ENCODE measurements around the gene CENPP. TPM values are rescaled to one million over a fixed set of nuclear protein-coding genes. Genes with fewer than 3 reads are reported as not detected.

CENPP gene
- total RNA-seq, 4 donors from 2014 or later, result 2.8 to 51.2 (median 4.9) TPM

DNA sequence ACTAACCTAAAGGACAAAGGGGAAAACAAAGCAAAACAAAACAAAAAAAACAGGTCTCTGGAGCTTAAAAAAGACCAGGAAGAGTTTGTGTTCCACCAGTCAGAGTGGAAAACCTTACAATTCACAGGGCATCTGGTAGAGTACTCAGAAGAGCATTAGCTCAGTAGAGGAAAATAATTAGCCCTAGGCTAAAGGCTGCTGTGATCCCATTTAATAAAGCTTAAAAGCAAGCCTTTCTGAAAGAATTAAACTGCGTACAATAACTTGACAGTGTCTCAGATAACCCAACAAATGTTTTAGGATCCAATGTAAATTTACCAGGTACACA, 202.7 kb downstream of the CENPP start:
- H3K36me3 ChIP-seq, result no peaks in the 10 kb centered on the region
- no peak overlapping the region for H3K27ac ChIP-seq
- no peak for TF ChIP-seq POLR2A (IDR thresholded peaks at IDR 0.05)
- TF ChIP-seq, protein P1, sequence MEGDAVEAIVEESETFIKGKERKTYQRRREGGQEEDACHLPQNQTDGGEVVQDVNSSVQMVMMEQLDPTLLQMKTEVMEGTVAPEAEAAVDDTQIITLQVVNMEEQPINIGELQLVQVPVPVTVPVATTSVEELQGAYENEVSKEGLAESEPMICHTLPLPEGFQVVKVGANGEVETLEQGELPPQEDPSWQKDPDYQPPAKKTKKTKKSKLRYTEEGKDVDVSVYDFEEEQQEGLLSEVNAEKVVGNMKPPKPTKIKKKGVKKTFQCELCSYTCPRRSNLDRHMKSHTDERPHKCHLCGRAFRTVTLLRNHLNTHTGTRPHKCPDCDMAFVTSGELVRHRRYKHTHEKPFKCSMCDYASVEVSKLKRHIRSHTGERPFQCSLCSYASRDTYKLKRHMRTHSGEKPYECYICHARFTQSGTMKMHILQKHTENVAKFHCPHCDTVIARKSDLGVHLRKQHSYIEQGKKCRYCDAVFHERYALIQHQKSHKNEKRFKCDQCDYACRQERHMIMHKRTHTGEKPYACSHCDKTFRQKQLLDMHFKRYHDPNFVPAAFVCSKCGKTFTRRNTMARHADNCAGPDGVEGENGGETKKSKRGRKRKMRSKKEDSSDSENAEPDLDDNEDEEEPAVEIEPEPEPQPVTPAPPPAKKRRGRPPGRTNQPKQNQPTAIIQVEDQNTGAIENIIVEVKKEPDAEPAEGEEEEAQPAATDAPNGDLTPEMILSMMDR (IDR thresholded peaks at IDR 0.05), result no peak
- H3K9me3 ChIP-seq, result no peaks in the 10 kb centered on the region
- H3K4me3 ChIP-seq, result no peak overlapping the region
- no peak for DNase-seq
- H3K4me1 ChIP-seq, result no peaks in the 10 kb centered on the region
- no peaks in the 10 kb centered on the region for H3K27me3 ChIP-seq

DNA sequence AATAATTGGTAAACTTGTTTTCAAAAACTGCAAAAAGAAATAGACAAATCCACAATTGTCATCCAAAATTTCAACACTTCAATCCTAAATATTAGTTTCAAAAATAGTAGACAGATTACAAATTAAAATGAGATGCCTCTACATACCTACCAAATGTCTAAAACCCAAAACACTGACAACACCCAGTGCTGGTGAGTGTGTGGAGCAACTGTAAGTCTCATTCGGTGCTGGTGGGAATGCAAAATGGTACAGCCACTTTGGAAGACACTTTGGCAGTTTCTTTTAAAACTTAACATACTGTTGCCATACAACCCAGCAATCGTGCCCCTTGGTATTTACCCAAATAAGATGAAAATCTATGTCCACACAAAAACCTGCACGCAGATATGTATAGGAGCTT, 203.4 kb downstream of the CENPP start:
- H3K9me3 ChIP-seq, result no peaks in the 10 kb centered on the region
- TF ChIP-seq, protein P1 (IDR thresholded peaks at IDR 0.05), result no peak
- no peak for TF ChIP-seq POLR2A (IDR thresholded peaks at IDR 0.05)
- H3K4me3 ChIP-seq, result no peak overlapping the region
- no peaks in the 10 kb centered on the region for H3K36me3 ChIP-seq
- no peaks in the 10 kb centered on the region for H3K27me3 ChIP-seq
- H3K4me1 ChIP-seq, result no peaks in the 10 kb centered on the region
- H3K27ac ChIP-seq, result no peak overlapping the region
- no peak for DNase-seq

DNA sequence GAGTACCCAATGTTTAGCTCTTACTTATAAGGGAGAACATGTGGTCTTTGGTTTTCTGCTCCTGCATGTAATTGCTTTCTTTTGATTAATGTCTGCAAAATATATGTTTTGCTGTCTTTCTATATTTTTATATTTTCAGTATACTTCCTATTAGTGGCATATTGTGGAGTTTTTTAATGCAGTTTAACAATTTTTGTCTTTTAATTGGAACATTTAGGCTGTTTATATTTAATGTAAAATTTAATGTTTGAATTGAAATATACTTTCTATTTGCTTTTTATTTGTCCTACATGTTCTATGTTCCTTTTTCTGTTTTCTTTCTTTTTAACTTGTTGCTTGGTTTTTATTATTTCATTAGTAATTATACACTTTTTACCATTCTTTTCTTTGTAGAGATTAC, 205.1 kb downstream of the CENPP start:
- Histone ChIP-seq H3K4me3 (no peak overlapping the region), H3K4me1 (no peaks in the 10 kb centered on the region), H3K27me3 (no peaks in the 10 kb centered on the region), H3K36me3 (no peaks in the 10 kb centered on the region), H3K9me3 (no peaks in the 10 kb centered on the region), H3K27ac (no peak overlapping the region)
- TF ChIP-seq POLR2A (IDR thresholded peaks at IDR 0.05), result no peak
- TF ChIP-seq, protein P1 (IDR thresholded peaks at IDR 0.05), result no peak
- no peak for DNase-seq

DNA sequence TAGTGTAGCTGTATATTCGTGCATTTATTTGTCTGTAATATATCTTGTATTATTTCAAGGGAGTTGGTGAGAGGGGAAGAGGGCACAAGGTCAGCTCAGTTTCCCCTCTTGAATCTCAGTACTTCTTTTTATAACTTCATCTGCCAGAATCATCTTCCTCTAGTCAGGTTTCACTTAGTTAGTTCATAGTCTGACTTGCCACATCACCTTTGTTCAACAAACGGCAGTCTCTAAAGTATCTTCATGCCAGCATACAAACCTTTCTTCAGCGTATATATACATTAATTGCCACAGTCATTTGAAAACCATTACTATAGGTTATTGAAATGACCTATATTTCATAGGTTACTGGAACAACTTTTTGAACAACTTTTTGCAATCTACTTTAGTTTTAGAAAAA, 208.5 kb downstream of the CENPP start:
- Histone ChIP-seq H3K27ac (peak overlapping the region in 2 of 4 donors; percentile 70), H3K36me3 (no peaks in the 10 kb centered on the region), H3K4me1 (peaks cover 0 to 8% (median 0%) of the 10 kb centered on the region in 4 donors), H3K9me3 (no peaks in the 10 kb centered on the region), H3K4me3 (peak overlapping the region in 2 of 4 donors; percentile 34 to 37), H3K27me3 (no peaks in the 10 kb centered on the region)
- DNase-seq, result no peak
- TF ChIP-seq, protein P1 (IDR thresholded peaks at IDR 0.05), result no peak
- no peak for TF ChIP-seq POLR2A (IDR thresholded peaks at IDR 0.05)

DNA sequence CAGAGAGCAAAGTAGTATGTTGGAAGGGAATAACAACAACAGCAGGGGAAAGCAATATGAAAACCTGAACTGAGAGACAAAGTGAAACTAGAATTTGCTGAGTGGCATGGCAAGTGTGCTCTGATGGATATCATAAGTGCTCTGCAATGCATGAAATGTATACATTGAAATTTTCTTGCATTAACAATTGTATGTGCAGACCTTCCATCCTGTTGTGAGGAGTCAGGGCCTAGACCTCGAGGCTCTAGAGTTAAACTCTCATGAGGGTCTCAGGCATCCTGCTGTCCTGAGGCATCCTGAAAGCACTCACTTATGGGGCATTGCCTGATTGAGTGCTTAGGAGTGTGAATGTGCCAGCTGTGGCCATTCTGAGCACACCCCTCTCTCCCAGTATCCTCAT, 208.9 kb downstream of the CENPP start:
- TF ChIP-seq, protein P1 (IDR thresholded peaks at IDR 0.05), result no peak
- TF ChIP-seq POLR2A (IDR thresholded peaks at IDR 0.05), result no peak
- Histone ChIP-seq H3K36me3 (no peaks in the 10 kb centered on the region), H3K9me3 (no peaks in the 10 kb centered on the region), H3K27ac (peak overlapping the region in 2 of 4 donors; percentile 70), H3K27me3 (no peaks in the 10 kb centered on the region), H3K4me1 (peaks cover 0 to 8% (median 0%) of the 10 kb centered on the region in 4 donors), H3K4me3 (peak overlapping the region in 2 of 4 donors; percentile 34 to 37)
- DNase-seq, result no peak
